ENCODE measurements around the gene SLC30A10. TPM values are rescaled to one million over a fixed set of nuclear protein-coding genes. Genes with fewer than 3 reads are reported as not detected.
"Not testable (repeated sequence)": the region's sequence is repeated elsewhere in the genome, so short reads cannot be mapped to it uniquely, and the experiment has no call there.

Gene SLC30A10
- polyA plus RNA-seq, 1 experiment: not detected

DNA sequence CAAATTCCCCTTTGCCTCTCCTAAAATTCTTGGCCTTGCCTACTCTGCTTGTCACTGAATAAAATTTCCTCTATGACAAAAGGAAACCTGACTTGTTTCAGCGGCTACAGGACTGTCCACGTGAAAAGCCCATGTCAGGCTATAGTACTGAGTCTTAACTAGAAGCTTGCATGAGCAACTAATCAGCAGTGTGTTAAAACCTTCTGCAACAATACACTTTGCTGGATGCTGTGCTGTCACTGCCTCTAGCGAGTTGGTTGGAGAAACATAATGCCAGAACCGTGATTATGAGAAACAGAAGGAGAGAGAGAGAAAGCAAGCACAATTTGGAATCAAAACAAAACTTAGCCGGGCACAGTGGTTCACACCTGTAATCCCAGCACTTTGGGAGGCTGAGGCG is 25.7 kb upstream of the SLC30A10 start:
- POLR2A ChIA-PET: no interaction called here

DNA sequence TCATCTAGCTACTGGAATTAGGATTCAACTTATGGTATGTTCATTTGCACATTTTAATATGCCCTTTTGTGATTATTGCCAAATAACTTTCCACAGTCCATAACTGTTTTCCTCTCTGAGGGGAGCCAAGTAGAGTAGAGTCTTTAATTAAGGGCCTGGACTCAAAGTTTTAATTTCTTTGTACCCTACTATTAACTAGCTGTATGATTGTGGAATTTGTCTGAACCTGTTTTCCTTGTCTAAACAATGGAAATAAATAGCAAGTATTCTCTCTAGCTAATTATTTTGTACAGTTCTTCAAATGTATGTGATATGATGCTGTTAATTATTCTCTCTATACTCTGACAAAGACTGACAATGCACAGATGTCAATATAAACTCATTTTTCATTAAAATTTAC is 24.0 kb upstream of the SLC30A10 start:
- ChIA-PET POLR2A (no interaction called here), CTCF (no interaction called here)
- no peaks in the 10 kb centered on the region for H3K27me3 ChIP-seq (ENCODE audit: control insufficient read depth, insufficient read depth, low read length)
- DNase-seq (ENCODE audit: low read depth, low spot score): no peak
- no peak overlapping the region for H3K4me3 ChIP-seq (ENCODE audit: low read depth, low read length)
- no peak overlapping the region for H3K27ac ChIP-seq (ENCODE audit: low read depth, low read length)
- TF ChIP-seq, protein P1, sequence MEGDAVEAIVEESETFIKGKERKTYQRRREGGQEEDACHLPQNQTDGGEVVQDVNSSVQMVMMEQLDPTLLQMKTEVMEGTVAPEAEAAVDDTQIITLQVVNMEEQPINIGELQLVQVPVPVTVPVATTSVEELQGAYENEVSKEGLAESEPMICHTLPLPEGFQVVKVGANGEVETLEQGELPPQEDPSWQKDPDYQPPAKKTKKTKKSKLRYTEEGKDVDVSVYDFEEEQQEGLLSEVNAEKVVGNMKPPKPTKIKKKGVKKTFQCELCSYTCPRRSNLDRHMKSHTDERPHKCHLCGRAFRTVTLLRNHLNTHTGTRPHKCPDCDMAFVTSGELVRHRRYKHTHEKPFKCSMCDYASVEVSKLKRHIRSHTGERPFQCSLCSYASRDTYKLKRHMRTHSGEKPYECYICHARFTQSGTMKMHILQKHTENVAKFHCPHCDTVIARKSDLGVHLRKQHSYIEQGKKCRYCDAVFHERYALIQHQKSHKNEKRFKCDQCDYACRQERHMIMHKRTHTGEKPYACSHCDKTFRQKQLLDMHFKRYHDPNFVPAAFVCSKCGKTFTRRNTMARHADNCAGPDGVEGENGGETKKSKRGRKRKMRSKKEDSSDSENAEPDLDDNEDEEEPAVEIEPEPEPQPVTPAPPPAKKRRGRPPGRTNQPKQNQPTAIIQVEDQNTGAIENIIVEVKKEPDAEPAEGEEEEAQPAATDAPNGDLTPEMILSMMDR (IDR thresholded peaks at IDR 0.05; ENCODE audit: low read depth, low read length): no peak
- no peaks in the 10 kb centered on the region for H3K9me3 ChIP-seq (ENCODE audit: control insufficient read depth, insufficient read depth, low read length)

More for the DNA sequence above, 25.7 kb upstream of the SLC30A10 start:
- TF ChIP-seq, protein P1 (IDR thresholded peaks at IDR 0.05; ENCODE audit: low read depth, low read length): no peak
- no peak for DNase-seq (ENCODE audit: low read depth, low spot score)
- CTCF ChIA-PET: no interaction called here
- H3K4me3 ChIP-seq (ENCODE audit: low read depth, low read length): no peak overlapping the region
- H3K9me3 ChIP-seq (ENCODE audit: control insufficient read depth, insufficient read depth, low read length): no peaks in the 10 kb centered on the region
- H3K27ac ChIP-seq (ENCODE audit: low read depth, low read length): no peak overlapping the region
- H3K27me3 ChIP-seq (ENCODE audit: control insufficient read depth, insufficient read depth, low read length): no peaks in the 10 kb centered on the region

DNA sequence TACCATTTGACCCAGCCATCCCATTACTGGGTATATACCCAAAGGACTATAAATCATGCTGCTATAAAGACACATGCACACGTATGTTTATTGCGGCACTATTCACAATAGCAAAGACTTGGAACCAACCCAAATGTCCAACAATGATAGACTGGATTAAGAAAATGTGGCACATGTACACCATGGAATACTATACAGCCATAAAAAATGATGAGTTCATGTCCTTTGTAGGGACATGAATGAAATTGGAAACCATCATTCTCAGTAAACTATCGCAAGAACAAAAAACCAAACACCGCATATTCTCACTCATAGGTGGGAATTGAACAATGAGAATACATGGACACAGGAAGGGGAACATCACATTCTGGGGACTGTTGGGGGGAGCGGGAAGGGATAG is 20.9 kb upstream of the SLC30A10 start:
- DNase-seq (ENCODE audit: low read depth, low spot score); POLR2A ChIA-PET; H3K27me3 ChIP-seq (ENCODE audit: control insufficient read depth, insufficient read depth, low read length); H3K4me3 ChIP-seq (ENCODE audit: low read depth, low read length); H3K9me3 ChIP-seq (ENCODE audit: control insufficient read depth, insufficient read depth, low read length); CTCF ChIA-PET; H3K27ac ChIP-seq (ENCODE audit: low read depth, low read length): not testable (repeated sequence)

DNA sequence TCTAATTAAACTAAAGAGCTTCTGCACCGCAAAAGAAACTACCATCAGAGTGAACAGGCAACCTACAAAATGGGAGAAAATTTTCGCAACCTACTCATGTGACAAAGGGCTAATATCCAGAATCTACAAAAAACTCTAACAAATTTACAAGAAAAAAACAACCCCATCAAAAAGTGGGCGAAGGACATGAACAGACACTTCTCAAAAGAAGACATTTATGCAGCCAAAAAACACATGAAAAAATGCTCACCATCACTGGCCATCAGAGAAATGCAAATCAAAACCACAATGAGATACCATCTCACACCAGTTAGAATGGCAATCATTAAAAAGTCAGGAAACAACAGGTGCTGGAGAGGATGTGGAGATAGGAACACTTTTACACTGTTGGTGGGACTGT is 20.4 kb upstream of the SLC30A10 start:
- H3K27me3 ChIP-seq (ENCODE audit: control insufficient read depth, insufficient read depth, low read length); CTCF ChIA-PET; H3K27ac ChIP-seq (ENCODE audit: low read depth, low read length); DNase-seq (ENCODE audit: low read depth, low spot score); H3K4me3 ChIP-seq (ENCODE audit: low read depth, low read length); POLR2A ChIA-PET; H3K9me3 ChIP-seq (ENCODE audit: control insufficient read depth, insufficient read depth, low read length): not testable (repeated sequence)

DNA sequence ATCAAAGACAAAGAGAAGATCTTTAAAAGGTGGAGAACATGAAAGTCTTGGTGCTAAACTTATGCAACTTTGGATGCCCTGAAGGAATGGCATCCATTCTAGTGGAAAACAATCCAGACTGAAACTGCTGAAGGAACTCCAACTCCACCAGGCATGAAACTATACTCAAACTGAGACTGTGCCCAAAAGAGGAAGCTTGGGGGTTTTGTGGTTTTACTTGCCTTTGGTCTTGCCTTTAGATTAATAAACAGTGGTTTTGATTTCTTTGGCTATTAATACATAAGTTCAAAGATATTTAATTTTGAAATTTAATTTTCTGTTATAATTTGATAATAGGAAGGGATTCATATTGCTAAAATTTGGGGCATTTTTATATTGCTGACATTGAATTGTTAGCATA is 17.4 kb upstream of the SLC30A10 start:
- CTCF ChIA-PET: no interaction called here
- H3K4me3 ChIP-seq (ENCODE audit: low read depth, low read length): no peak overlapping the region

DNA sequence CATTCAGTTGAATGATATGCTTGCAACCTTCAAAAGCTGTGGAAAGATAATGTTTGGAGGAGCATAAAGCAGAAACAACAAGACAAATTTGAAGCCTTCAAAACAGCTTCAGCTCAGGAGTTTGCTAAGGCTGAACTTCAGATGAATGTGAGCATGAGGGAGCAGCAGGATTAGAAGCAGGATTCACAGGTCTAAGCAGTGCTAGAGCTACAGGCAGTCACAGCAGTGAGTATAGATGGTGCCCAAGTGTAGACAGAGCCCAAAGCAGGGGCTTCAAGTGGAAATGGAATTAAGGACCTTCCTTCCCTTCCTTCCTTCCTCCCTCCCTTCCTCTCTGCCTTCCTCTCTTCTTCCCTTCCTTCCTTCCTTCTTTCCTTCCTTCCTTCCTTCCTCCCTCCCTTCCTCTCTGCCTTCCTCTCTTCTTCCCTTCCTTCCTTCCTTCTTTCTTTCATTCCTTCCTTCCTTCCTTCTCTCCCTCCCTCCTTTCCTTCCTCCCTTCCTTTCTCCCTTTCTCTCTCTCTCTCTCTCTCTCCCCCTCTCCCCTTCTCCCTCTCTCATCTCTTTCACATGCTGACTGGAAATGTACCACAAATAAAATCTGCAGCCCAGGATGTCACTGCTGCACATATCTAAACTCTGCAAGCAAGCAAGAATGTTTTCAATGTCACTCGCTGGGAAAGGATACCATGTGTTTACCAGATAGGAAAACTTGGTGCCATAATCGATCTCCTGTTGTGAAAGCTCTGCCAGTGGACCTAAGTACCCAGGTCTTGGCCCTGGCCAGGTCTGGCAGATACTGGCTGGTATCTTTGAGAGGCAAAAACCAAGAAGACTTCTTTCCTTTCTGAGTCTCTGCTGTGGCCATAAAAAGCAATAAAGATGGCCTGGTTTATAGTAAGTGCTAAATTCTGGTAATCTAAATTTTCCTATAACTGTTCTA is 13.1 kb upstream of the SLC30A10 start:
- ChIA-PET CTCF (no interaction called here), POLR2A (no interaction called here)
- no peaks in the 10 kb centered on the region for H3K9me3 ChIP-seq (ENCODE audit: control insufficient read depth, insufficient read depth, low read length)
- H3K27me3 ChIP-seq (ENCODE audit: control insufficient read depth, insufficient read depth, low read length): peaks cover 4% of the 10 kb centered on the region
- DNase-seq (ENCODE audit: low read depth, low spot score): no peak
- no peak overlapping the region for H3K27ac ChIP-seq (ENCODE audit: low read depth, low read length)
- TF ChIP-seq, protein P1 (IDR thresholded peaks at IDR 0.05; ENCODE audit: low read depth, low read length): no peak
- no peak overlapping the region for H3K4me3 ChIP-seq (ENCODE audit: low read depth, low read length)

More for the DNA sequence above, 17.4 kb upstream of the SLC30A10 start:
- POLR2A ChIA-PET: no interaction called here
- no peak for DNase-seq (ENCODE audit: low read depth, low spot score)
- H3K9me3 ChIP-seq (ENCODE audit: control insufficient read depth, insufficient read depth, low read length): no peaks in the 10 kb centered on the region
- no peak overlapping the region for H3K27ac ChIP-seq (ENCODE audit: low read depth, low read length)
- TF ChIP-seq, protein P1 (IDR thresholded peaks at IDR 0.05; ENCODE audit: low read depth, low read length): no peak
- H3K27me3 ChIP-seq (ENCODE audit: control insufficient read depth, insufficient read depth, low read length): peaks cover 4% of the 10 kb centered on the region
